DMS114 treated with DMSO at 0.1 percent for 48 hours (cell line): ENCODE measurements around the gene PKN2.

ENCODE experiments used
- DNase-seq: peaks from one replicate; lab custom pipeline; 2025; ENCODE audit not compliant: unreplicated experiment; lab: John Stamatoyannopoulos, UW

PKN2 gene

GRCh38 chr1:88683541-88684481 lies at the start of gene PKN2:
TSS of gene PKN2 (plus strand) at chr1:88684273. CDS start at chr1:88684581, 308 bp downstream.
- DNase-seq = peak; percentile 95

- DNase-seq = no peak
These were observed 49.5 kb upstream of the PKN2 start for GRCh38 chr1:88634538-88634937.

GRCh38 chr1:88640060-88640459 lies 44.0 kb upstream of the PKN2 start:
- DNase-seq = no peak

- DNase-seq = no peak
These were observed 38.2 kb upstream of the PKN2 start for GRCh38 chr1:88645886-88646285.

- DNase-seq = no peak
These were observed 37.4 kb upstream of the PKN2 start for GRCh38 chr1:88646476-88647248.

- DNase-seq = no peak
These were observed 36.8 kb upstream of the PKN2 start for GRCh38 chr1:88647249-88647645.

GRCh38 chr1:88647749-88648415 lies 36.2 kb upstream of the PKN2 start:
- DNase-seq = no peak

GRCh38 chr1:88648706-88649105 lies 35.4 kb upstream of the PKN2 start:
- DNase-seq = no peak

- DNase-seq = no peak
These were observed 34.1 kb upstream of the PKN2 start for GRCh38 chr1:88649932-88650331.

- no peak for DNase-seq
These were observed 33.2 kb upstream of the PKN2 start for GRCh38 chr1:88650676-88651418.

GRCh38 chr1:88655140-88655539 lies 28.9 kb upstream of the PKN2 start:
- DNase-seq = no peak

GRCh38 chr1:88655685-88656299 lies 28.3 kb upstream of the PKN2 start:
- DNase-seq = peak; percentile 19

GRCh38 chr1:88658419-88658818 lies 25.7 kb upstream of the PKN2 start:
- no peak for DNase-seq

- DNase-seq = no peak
These were observed 24.5 kb upstream of the PKN2 start for GRCh38 chr1:88659552-88659951.

- no peak for DNase-seq
These were observed 22.9 kb upstream of the PKN2 start for GRCh38 chr1:88661188-88661587.

- DNase-seq = no peak
These were observed 21.9 kb upstream of the PKN2 start for GRCh38 chr1:88661951-88662699.

- no peak for DNase-seq
These were observed 21.4 kb upstream of the PKN2 start for GRCh38 chr1:88662723-88663122.

GRCh38 chr1:88668405-88668804 lies 15.7 kb upstream of the PKN2 start:
- DNase-seq = no peak

- DNase-seq = no peak
These were observed 13.6 kb upstream of the PKN2 start for GRCh38 chr1:88670462-88670861.

GRCh38 chr1:88673446-88673845 lies 10.6 kb upstream of the PKN2 start:
- DNase-seq = no peak
